ENCODE measurements around the gene BRD7. TPM values are rescaled to one million over a fixed set of nuclear protein-coding genes. Genes with fewer than 3 reads are reported as not detected.
A peak's percentile ranks its signal among the peaks of the same experiment; 100 is the strongest.

The BRD7 gene
- total and polyA plus RNA-seq, 2 of the 13 experiments (the other 11 are each of a cell fraction or from before 2014, with no cell fraction given): 82.3 to 149 TPM

DNA sequence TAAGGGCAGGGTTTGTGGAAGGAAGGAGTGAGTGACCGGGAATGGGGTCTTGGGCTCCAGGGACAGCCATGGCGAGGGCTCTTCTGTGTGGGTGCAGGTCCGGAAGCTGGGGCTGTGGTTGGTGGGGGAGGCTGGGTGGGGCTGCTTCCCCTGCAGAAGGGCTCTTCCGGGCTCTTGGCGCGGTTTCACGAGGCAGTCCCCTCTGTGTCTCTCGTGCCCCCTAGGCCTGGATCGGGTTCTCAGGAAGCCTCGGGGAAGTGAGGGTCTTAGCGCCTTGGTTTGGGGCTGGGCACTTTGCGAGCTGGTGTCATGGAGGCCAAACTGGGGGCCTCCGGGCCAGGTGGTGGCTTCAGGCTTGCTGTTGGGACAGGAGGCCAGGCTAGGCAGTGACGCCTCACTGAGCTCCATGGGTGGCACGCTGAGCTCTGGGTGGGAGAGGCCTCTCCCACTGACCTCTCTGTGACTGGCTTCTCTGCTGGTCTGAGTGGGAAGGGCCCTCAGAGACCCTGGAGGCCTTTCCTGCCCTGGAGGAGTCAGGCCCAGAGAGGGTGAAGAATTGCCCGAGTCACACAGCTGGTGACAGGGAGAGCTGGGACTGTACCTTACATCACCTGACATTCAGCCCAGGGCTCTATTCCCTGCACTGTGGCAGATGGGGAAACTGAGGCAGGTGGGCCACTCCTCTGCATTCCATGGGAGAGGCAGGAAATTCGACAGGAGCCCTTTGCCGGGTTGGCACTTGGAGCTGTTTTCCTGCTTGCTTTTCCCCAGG lies 94.3 kb downstream of the BRD7 start:
- H2AFZ ChIP-seq (ENCODE audit: low read length): no peak overlapping the region
- in situ Hi-C loops (cut with HindIII; ENCODE audit: extremely low pct_ligation_motif_present, low pct_unique_long_range_greater_than_20kb) (loop anchor here (5.0 kb wide), 1 partner anchor 48 kb away; no protein-coding TSS in a partner anchor), intact Hi-C loops (cut with micrococcal nuclease; ENCODE audit: unreplicated experiment) (no loop called here)
- H3K4me1 ChIP-seq (ENCODE audit: insufficient read depth, low read length): peaks cover 21% of the 10 kb centered on the region
- ChIA-PET CTCF (ENCODE audit: low intra/inter-chr PET ratio, low total read pairs) (no interaction called here), POLR2A (interaction anchor here (1.2 kb wide), 2 partner anchors 8 to 39 kb away, joined by 3 to 4 read pairs; no protein-coding TSS in a partner anchor)
- WGBS (ENCODE audit: low lambda C conversion rate): 41% methylated on average over 6 of the region's 18 CpGs
- no peak overlapping the region for H3K27ac ChIP-seq (ENCODE audit: extremely low read length, insufficient read depth, low read length)
- H3K4me3 ChIP-seq (replicated peaks in 1 of 3; ENCODE audit: insufficient read depth in 1 of 3, low read depth in 2 of 3, low read length in 3 of 3): no peak overlapping the region
- H3K9ac ChIP-seq (ENCODE audit: insufficient read depth, low read depth, low read length): no peak overlapping the region
- TF ChIP-seq ZNF768 (CRISPR knock-in tag; IDR thresholded peaks at IDR 0.05): peak; percentile 96
- no peak for TF ChIP-seq ATF5 (CRISPR knock-in tag; IDR thresholded peaks at IDR 0.05; ENCODE audit: low read depth)
- TF ChIP-seq ADNP (CRISPR knock-in tag; IDR thresholded peaks at IDR 0.05): 0 out of 2 replicates have a peak, but pooled peaks have one; percentile 28
- H4K20me1 ChIP-seq (ENCODE audit: insufficient read depth, low read length): no peaks in the 10 kb centered on the region
- DNase-seq (ENCODE audit: low spot score) (no peak), FAIRE-seq (no peak), ATAC-seq (no peak)
- peaks cover 2 to 26% of the 10 kb centered on the region in 2 experiments; a peak in 3 of 5 replicates for H3K27me3 ChIP-seq (ENCODE audit: control insufficient read depth in 1 of 2, insufficient read depth in 2 of 2, low read length in 2 of 2)
- no peaks in the 10 kb centered on the region for H3K36me3 ChIP-seq (replicated peaks in 1 of 2; ENCODE audit: control insufficient read depth in 1 of 2, insufficient read depth in 2 of 2, low read length in 2 of 2)
- no peak overlapping the region for H3K4me2 ChIP-seq (ENCODE audit: low read depth, low read length)
- H3K9me3 ChIP-seq (ENCODE audit: low read length): no peaks in the 10 kb centered on the region
- no peaks in the 10 kb centered on the region for H3K79me2 ChIP-seq (ENCODE audit: insufficient read depth, low read length)
- no TSS peak for BruUV-seq (replicated peaks)

DNA sequence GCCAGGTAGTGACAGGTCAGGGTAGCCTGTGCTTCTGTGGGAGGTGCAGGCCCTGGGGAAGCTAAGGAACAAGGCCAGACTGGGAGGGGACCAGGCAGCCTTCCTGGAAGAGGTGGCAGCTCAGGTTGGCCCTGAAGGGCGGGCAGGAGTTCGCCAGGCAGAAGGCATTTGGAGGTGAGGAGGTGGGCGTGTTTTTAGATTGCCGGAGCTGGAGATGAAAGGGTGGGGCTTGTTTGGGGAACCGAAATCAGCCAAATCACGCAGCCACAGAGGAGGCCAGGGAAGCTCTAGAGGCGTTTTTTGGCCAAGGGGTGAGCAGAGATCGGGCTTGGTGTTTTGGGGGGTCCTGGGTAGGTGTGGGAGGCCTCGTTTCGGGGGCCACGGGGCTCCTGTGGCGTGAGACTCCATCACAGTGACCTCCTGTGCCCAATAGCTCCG lies 94.9 kb downstream of the BRD7 start:
- intact Hi-C loops (cut with micrococcal nuclease; ENCODE audit: unreplicated experiment): no loop called here
- Histone ChIP-seq H4K20me1 (ENCODE audit: insufficient read depth, low read length) (no peaks in the 10 kb centered on the region), H3K9ac (ENCODE audit: insufficient read depth, low read depth, low read length) (no peak overlapping the region), H3K27me3 (ENCODE audit: control insufficient read depth in 1 of 2, insufficient read depth in 2 of 2, low read length in 2 of 2) (peaks cover 2 to 26% of the 10 kb centered on the region in 2 experiments; a peak in 3 of 5 replicates), H3K9me3 (ENCODE audit: low read length) (no peaks in the 10 kb centered on the region), H2AFZ (ENCODE audit: low read length) (no peak overlapping the region), H3K27ac (ENCODE audit: extremely low read length, insufficient read depth, low read length) (no peak overlapping the region), H3K4me2 (ENCODE audit: low read depth, low read length) (no peak overlapping the region), H3K36me3 (replicated peaks in 1 of 2; ENCODE audit: control insufficient read depth in 1 of 2, insufficient read depth in 2 of 2, low read length in 2 of 2) (no peaks in the 10 kb centered on the region), H3K4me3 (replicated peaks in 1 of 3; ENCODE audit: insufficient read depth in 1 of 3, low read depth in 2 of 3, low read length in 3 of 3) (no peak overlapping the region), H3K79me2 (ENCODE audit: insufficient read depth, low read length) (no peaks in the 10 kb centered on the region), H3K4me1 (ENCODE audit: insufficient read depth, low read length) (peaks cover 21% of the 10 kb centered on the region)
- CTCF ChIA-PET (ENCODE audit: low intra/inter-chr PET ratio, low total read pairs): no interaction called here
- no peak for TF ChIP-seq MTF1 (CRISPR knock-in tag; IDR thresholded peaks at IDR 0.05)
- no peak for TF ChIP-seq HNRNPH1 (optimal IDR thresholded peaks at IDR 0.05; ENCODE audit: low read depth, low read length)
- no peak for TF ChIP-seq ZNF564 (CRISPR knock-in tag; IDR thresholded peaks at IDR 0.05)
- TF ChIP-seq ZNF138 (CRISPR knock-in tag; IDR thresholded peaks at IDR 0.05; ENCODE audit: low read depth): no peak
- no peak for TF ChIP-seq ZNF674 (CRISPR knock-in tag; IDR thresholded peaks at IDR 0.05; ENCODE audit: low read depth)
- in situ Hi-C loops (cut with HindIII; ENCODE audit: extremely low pct_ligation_motif_present, low pct_unique_long_range_greater_than_20kb): loop anchor here (5.0 kb wide), 1 partner anchor 48 kb away; no protein-coding TSS in a partner anchor
- no TSS peak for BruUV-seq (replicated peaks)
- POLR2A ChIA-PET: interaction anchor here (1.2 kb wide), 2 partner anchors 9 to 39 kb away, joined by 3 to 4 read pairs; no protein-coding TSS in a partner anchor
- 25% methylated on average over 13 of the region's 13 CpGs for WGBS (ENCODE audit: low lambda C conversion rate)
- FAIRE-seq: no peak
- DNase-seq (ENCODE audit: low spot score): no peak
- no peak for ATAC-seq

Measured in HepG2 (cell line).